GM19324 (cell line): ENCODE results near the gene CKLF.

Experiments used
- ATAC-seq: cut with Tn5 transposase; IDR thresholded peaks from one replicate; pipeline ENCODE4 v1.9.1; 2021; ENCODE audit warnings: mild to moderate bottlenecking, moderate library complexity; ENCODE audit not compliant: unreplicated experiment, low FRiP score

CKLF gene

GRCh38 chr16:66539623-66540469 lies 12.5 kb upstream of the CKLF start:
- ATAC-seq = no peak

DNA sequence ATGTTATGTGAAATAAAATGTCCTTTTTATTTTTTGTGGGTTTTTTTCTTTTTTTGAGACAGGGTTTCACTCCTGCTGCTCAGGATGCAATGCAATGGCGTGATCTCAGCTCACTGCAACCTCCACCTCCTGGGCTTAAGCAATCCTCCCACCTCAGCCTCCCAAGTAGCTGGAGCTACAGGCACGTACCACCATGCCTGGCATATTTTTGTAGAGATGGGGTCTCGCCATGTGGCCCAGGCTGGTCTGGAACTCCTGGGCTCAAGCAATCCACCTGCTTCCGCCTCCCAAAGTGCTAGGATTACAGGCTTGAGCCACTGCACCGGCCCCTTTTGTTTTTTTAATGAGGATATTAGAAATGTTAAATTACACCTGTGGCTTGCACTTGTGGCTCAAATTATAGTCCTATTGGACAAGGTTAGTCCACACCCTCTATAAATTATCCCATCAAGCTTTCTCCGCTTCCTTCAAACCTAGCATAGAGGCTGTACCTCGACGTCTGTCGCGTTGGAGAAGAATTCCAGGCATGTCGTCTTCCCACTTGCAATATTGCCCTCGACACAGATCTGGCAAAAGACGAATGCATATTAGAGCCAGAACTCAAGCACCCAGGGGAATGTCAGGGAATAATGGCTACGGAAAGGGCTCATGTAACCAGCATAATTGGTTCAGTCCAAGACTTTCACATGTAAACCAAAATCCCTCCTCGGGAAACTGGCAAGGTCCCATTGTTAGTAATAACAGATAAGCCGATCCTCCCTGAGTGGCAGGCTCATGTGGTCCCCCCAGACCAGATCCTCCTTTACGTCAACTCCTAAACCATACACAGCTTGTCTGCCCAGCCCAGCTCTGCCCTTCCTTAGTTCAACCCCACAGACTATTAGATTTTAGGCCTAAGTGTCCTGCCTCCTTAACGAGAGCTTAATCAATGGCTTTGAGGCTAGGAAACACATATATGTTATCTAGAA lies 10.7 kb upstream of the CKLF start:
- ATAC-seq = no peak

DNA sequence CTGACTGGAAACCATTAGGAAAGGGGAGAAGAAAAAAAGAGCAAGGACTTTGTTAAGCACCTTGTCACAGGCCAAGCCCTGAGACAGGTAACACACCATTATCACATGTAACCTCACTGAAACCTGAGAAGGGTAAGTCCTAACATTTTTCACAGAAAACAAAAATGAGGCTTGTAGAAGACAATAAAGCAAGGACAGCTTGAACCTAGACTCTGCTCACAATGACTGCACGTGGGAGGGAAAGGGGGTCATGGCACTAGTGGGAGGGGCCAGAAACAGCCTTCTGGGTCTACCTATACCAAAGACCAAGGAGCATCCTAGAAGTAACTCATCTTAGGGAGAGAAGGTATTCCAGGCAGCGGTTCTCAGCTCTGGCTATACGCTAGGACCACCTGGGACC lies 10.0 kb upstream of the CKLF start:
- ATAC-seq = no peak

- ATAC-seq = no peak
These were observed 8.8 kb upstream of the CKLF start for GRCh38 chr16:66543541-66543940.

DNA sequence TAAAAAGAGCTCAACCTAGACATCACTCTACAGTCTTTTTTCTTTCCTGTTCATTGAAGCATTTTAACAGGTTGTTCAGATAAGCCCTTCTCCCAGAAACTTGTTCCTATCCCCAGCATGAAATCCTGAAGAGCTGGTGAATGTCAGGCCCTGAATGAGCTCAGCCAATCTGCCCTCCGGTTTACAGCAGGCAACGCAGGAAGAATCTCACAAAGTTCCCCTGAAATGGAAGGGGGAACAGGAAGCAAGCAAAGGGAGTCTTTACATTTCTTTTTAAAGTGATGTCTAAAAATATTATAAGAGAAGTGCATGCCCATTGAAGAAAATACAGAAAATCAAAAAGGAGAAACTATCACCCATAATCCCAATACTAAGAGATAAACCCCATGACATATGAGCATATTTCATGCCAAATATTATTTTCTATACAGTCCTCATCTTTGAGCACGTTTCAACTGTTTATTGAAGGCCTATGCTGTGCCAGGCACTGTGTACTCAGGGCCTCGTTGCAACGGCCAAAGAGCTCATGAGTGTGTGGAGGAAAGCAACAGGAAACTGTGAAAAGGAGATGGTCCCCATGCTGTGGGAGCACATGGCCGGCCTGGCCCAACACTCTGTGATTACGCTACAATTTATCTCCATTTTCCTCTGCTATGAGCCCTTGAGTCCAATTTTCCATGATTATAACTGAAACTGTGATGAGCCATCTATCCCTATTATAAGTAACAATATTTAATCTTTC lies 8.2 kb upstream of the CKLF start:
- ATAC-seq = no peak

GRCh38 chr16:66547101-66547989 lies 5.0 kb upstream of the CKLF start:
- ATAC-seq = no peak

GRCh38 chr16:66548068-66548467 lies 4.3 kb upstream of the CKLF start:
- no peak for ATAC-seq

DNA sequence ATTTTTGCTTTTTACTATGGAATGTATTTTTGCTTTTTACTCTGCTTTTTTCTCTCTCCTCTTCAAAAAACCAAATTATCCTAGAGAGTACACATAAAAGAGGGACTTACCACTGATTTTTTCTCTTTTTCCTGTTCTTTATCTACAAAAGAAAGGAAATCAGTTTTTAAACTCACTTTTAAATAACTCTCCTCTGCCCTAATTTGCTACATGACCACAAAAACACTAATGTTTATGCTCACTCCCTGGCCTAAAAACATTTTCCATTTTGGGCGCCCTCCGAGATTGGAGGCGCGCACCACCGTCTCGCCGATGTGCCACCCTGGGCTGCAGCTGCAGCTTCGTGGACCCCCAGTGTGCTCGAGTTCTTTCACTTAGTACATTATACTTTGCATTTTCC lies 3.5 kb upstream of the CKLF start:
- ATAC-seq = no peak

DNA sequence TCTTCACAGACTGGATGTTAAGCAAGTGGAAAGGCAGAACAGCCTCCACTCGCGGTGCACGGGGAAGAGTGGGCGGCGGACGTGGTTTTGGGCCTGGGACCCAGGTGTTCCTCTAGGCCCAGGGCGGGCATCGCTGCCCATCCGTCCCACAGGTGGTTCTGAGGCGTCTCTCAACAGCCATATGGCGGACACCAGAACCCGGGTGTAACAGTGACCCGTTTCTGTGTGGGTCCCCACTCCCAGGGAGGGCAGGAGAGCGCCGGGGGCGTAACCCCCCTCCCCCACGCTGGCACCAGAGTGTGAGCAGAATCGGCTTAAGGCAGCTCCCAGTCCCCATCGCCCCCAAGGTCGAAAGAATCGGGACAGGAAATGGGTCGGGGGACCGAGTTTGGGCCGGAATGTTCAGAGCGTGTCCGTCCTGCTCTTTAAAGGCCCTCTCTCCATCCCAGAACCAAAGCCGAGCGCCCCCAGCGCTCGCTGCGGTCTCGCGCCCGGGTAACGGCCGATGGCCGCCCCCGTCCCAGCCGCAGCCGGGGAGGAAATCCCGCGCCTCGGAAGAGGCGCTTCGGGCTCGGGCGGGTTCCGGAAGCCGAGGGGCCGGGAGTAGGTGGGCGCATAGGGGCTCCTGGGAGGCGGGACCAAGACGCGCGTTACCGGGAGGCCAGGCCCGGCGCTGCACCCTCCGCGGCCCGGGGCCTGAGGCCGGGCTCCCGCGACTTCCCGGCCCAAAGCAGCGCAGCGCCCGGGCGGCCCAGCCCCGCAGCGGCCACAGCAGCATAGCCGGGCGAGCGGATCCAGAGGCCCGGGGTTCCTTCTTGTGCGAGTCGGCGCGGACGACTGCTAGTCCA lies 2.9 kb upstream of the CKLF start, which contains the start of gene TK2:
Gene TK2, minus strand, starts transcription at position 839 of the 848 bp plus-strand sequence. Its CDS starts 61 bp downstream, at position 778.
- no peak for ATAC-seq

DNA sequence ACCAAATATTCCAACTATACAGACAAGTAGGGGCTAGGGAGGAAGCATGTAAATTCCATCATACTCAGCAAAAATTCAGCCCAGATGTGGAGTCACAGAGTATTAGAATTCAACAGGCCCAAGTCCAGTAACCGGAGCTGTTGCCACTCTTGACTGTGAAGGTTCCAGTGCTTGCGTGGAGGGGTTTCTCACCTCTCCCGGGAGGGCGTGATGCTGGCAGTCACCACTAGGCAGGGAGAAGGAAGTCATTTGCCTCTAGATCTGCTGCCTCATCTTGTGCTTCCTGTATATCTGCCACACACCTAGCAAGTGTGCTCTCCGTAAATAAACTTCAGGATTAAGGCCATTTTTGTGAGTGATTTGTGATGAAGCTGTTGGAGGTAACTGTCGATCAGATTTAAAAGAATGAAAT lies 1.0 kb upstream of the CKLF start:
- ATAC-seq = no peak

GRCh38 chr16:66551788-66552285 lies 539 bp upstream of the CKLF start:
- ATAC-seq = no peak

DNA sequence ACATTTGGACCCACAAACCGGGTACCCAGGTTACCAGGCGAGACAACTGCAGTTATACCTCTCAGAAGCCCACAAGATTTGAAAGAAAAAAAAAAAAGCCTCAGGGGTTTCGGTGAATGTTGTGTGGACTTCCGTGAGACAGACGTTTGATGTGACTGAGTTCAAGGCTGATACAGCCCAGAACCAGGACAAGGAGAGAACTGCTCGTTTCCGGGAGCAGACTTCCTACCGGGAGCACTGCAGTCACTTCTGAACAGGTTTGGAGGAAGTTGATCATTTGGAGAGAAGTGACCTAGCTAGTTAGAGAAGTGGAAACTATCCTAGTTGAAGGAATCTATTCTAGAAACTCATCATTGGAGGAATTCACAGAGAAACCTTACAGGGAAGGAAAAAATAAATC lies 847 bp downstream of the CKLF start:
- no peak for ATAC-seq

- ATAC-seq = no peak
These were observed 1.6 kb downstream of the CKLF start for GRCh38 chr16:66554021-66554420.

GRCh38 chr16:66554495-66554894 lies 2.1 kb downstream of the CKLF start:
- no peak for ATAC-seq

DNA sequence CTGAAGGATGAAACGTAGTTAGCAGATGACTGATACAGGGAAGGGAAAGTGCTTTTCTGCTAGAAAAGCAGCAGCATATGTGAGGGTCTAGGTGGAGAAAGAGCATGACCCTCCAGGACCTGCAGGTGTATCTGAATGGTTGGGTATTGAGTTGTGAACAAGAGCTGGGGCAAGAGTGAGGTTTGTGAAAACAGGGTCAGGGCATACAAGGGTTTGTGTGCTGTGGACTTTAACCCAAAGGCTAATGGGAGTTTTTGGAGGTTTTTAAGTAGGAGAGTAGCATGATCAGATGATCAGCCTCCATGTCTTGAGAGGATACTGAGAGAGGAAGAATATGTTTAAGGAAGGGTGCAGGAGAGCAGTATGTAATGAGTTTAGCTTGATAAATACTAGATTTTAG lies 7.7 kb downstream of the CKLF start:
- ATAC-seq = no peak

DNA sequence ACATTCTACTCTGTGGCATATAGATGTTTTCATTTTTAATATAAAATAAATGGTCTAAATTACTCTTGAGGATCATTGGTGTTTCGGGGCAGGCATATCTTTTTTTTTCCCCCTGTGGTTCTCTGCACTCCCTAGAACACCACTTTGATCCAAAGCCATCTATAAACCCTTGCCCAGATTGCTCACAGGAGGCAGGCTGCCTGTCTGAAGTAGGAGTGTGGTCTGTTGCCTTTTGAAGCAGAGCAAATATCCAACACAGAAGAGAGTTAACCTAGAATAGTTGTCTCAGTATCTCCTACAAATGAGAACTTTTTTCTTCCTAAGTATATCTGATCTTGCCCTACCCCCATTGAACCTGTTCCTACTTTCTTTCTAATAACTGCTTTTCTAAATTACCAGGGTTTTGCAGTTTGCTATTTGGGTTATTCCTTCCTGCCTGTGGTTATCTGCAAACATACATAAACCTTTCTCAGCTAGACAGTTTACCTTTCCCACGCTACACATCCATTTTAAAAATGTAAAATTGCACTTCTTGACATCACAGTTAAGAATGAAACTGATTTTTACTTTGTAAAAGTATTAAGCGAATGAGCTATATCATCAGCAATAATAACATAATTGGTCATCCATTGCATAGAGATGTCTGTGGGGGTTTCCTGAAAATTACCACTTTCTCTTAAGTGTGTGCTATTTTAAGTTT lies 9.2 kb downstream of the CKLF start:
- no peak for ATAC-seq

DNA sequence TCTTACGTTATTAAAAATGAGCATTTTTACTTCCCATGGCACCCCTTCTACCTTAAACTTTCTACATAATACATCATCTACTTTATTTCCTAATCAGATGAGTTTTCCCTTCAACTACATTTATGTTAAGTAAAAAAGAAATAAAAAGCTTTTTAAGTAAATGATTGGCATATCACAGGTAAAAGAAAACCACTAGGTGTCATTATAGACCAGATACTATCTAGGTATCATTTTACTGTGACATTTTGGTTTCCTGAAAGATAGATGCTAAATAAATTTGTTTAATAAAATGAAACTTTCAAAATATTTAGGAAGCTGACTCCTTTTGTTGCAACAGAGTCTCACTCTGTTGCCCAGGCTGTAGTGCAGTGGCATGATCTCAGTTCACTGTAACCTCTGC lies 10.0 kb downstream of the CKLF start:
- no peak for ATAC-seq

- ATAC-seq = no peak
These were observed 10.6 kb downstream of the CKLF start for GRCh38 chr16:66562986-66563385.
